ENCODE measurements around the gene ZNF341. TPM values are rescaled to one million over a fixed set of nuclear protein-coding genes. Genes with fewer than 3 reads are reported as not detected.
A peak's percentile ranks its signal among the peaks of the same experiment; 100 is the strongest.
"Not testable (repeated sequence)": the region's sequence is repeated elsewhere in the genome, so short reads cannot be mapped to it uniquely, and the experiment has no call there.

The ZNF341 gene
- total RNA-seq, 1 donor from 2014 or later = 1.8 TPM

GRCh38 chr20:33787253-33787891 is 55.6 kb downstream of the ZNF341 start:
- intact Hi-C loops (cut with DNase I) = no loop called here
- ATAC-seq = no peak

GRCh38 chr20:33788351-33789049 is 56.7 kb downstream of the ZNF341 start:
- ATAC-seq (no peak), DNase-seq (ENCODE audit: missing footprints) (no peak)
- intact Hi-C loops (cut with DNase I) = no loop called here

More at GRCh38 chr20:33787253-33787891, 55.6 kb downstream of the ZNF341 start:
- DNase-seq (ENCODE audit: missing footprints) = no peak

GRCh38 chr20:33789109-33789857 is 57.5 kb downstream of the ZNF341 start:
- intact Hi-C loops (cut with DNase I) = no loop called here
- no peak for DNase-seq (ENCODE audit: missing footprints)

GRCh38 chr20:33789858-33790182 is 58.0 kb downstream of the ZNF341 start:
- DNase-seq (ENCODE audit: missing footprints) (no peak), ATAC-seq (no peak)
- intact Hi-C loops (cut with DNase I) = no loop called here

More at GRCh38 chr20:33789109-33789857, 57.5 kb downstream of the ZNF341 start:
- no peak for ATAC-seq

- DNase-seq (ENCODE audit: missing footprints) = no peak
- intact Hi-C loops (cut with DNase I) = no loop called here
- no peak for ATAC-seq
Measured at GRCh38 chr20:33790566-33790965, 58.8 kb downstream of the ZNF341 start.

- intact Hi-C loops (cut with DNase I) = no loop called here
- DNase-seq (ENCODE audit: missing footprints) = no peak
- ATAC-seq = no peak
Measured at GRCh38 chr20:33791021-33791420, 59.2 kb downstream of the ZNF341 start.

GRCh38 chr20:33791540-33791939 is 59.7 kb downstream of the ZNF341 start:
- ATAC-seq (no peak), DNase-seq (ENCODE audit: missing footprints) (no peak)
- intact Hi-C loops (cut with DNase I) = no loop called here

GRCh38 chr20:33791959-33792597 is 60.3 kb downstream of the ZNF341 start:
- intact Hi-C loops (cut with DNase I) = loop anchor here (2.0 kb wide), 1 partner anchor 277 kb away; no protein-coding TSS in a partner anchor
- no peak for DNase-seq (ENCODE audit: missing footprints)
- peak; percentile 22 for ATAC-seq

GRCh38 chr20:33792598-33792989 is 60.8 kb downstream of the ZNF341 start:
- intact Hi-C loops (cut with DNase I) = loop anchor here (2.0 kb wide), 1 partner anchor 276 kb away; no protein-coding TSS in a partner anchor
- not testable (repeated sequence) for ATAC-seq; DNase-seq (ENCODE audit: missing footprints)

GRCh38 chr20:33793011-33793931 is 61.5 kb downstream of the ZNF341 start:
- DNase-seq (ENCODE audit: missing footprints) (no peak), ATAC-seq (peak; percentile 33)
- intact Hi-C loops (cut with DNase I) = loop anchor here (2.0 kb wide), 1 partner anchor 276 kb away; no protein-coding TSS in a partner anchor

GRCh38 chr20:33796263-33796906 is 64.6 kb downstream of the ZNF341 start:
- ATAC-seq (no peak), DNase-seq (ENCODE audit: missing footprints) (no peak)
- intact Hi-C loops (cut with DNase I) = no loop called here

GRCh38 chr20:33796907-33797544 is 65.2 kb downstream of the ZNF341 start:
- intact Hi-C loops (cut with DNase I) = no loop called here

GRCh38 chr20:33798444-33798843 is 66.6 kb downstream of the ZNF341 start:
- ATAC-seq = no peak
- no peak for DNase-seq (ENCODE audit: missing footprints)
- intact Hi-C loops (cut with DNase I) = no loop called here

More at GRCh38 chr20:33796907-33797544, 65.2 kb downstream of the ZNF341 start:
- ATAC-seq (no peak), DNase-seq (ENCODE audit: missing footprints) (no peak)

GRCh38 chr20:33803921-33804337 is 72.1 kb downstream of the ZNF341 start:
- no peak for DNase-seq (ENCODE audit: missing footprints)
- ATAC-seq = peak; percentile 52
- intact Hi-C loops (cut with DNase I) = no loop called here

- intact Hi-C loops (cut with DNase I) = no loop called here
- ATAC-seq (no peak), DNase-seq (ENCODE audit: missing footprints) (no peak)
Measured at GRCh38 chr20:33808388-33808787, 76.6 kb downstream of the ZNF341 start.

GRCh38 chr20:33810259-33810658 is 78.5 kb downstream of the ZNF341 start:
- intact Hi-C loops (cut with DNase I) = loop anchor here (5.0 kb wide), 2 partner anchors 78 to 182 kb away; partner anchors contain the start of genes RALY and ZNF341
- ATAC-seq = no peak
- DNase-seq (ENCODE audit: missing footprints) = no peak

All from Right ventricle myocardium inferior (tissue), 1 donor.